ENCODE data around the gene TGFBR3. TPM values are rescaled to one million over a fixed set of nuclear protein-coding genes. Genes with fewer than 3 reads are reported as not detected.
"Not testable (repeated sequence)": the region's sequence is repeated elsewhere in the genome, so short reads cannot be mapped to it uniquely, and the experiment has no call there.

The TGFBR3 gene
- total RNA-seq, 2 experiments from 2014 or later = 3.7 to 4.0 TPM

DNA sequence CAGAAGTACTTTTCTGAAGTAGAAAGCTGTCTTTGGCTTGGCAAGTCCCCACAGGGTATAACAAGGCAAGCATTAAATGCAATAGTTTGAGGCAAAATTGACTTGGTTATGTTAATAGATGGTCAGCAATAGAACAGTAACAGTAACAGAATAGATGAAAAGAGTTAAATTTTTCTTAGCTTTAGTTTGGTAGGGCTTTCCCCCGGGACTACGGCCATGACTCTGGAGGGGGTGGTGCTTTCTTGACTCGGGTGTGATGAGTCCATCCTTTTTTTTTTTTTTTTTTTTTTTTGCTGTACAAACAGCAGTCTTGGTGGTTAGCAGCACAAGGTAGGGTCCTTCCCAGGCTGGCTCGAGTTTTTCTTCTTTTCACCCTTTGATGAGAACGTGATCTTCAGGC is 219.3 kb downstream of the TGFBR3 start:
- H3K27me3 Mint-ChIP-seq (ENCODE audit: low read depth); DNase-seq; H3K27ac Mint-ChIP-seq; ATAC-seq; POLR2A ChIA-PET; H3K36me3 Mint-ChIP-seq (ENCODE audit: low read depth); H3K4me1 Mint-ChIP-seq (ENCODE audit: low read depth); CTCF ChIA-PET; H3K9me3 Mint-ChIP-seq (ENCODE audit: insufficient read depth); H3K4me3 Mint-ChIP-seq: not testable (repeated sequence)

DNA sequence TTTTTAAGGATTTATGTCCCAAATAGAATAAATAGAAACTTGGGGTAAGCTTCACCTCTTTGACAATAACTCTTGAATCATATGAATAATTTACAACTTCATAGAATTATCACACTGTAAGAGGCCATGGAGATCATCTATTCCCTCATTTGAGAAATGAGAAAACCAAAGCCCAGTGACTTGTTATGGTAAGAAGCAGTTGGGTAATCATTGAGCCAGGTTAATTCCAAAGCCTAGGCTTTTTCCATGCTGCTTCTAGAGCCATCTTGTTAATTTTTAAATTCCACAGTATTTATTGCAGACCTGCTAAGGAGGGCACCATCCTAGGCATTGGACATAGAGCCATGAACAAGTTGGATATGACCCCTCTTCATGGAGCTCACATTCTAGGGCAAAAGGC is 224.8 kb downstream of the TGFBR3 start:
- Mint-ChIP-seq H3K27ac (no peak overlapping the region), H3K27me3 (ENCODE audit: low read depth) (no peaks in the 10 kb centered on the region), H3K36me3 (ENCODE audit: low read depth) (peaks cover 2% of the 10 kb centered on the region), H3K9me3 (ENCODE audit: insufficient read depth) (no peaks in the 10 kb centered on the region), H3K4me1 (ENCODE audit: low read depth) (no peaks in the 10 kb centered on the region), H3K4me3 (no peak overlapping the region)
- DNase-seq = no peak
- CTCF ChIA-PET = no interaction called here
- ATAC-seq = no peak
- POLR2A ChIA-PET = no interaction called here

DNA sequence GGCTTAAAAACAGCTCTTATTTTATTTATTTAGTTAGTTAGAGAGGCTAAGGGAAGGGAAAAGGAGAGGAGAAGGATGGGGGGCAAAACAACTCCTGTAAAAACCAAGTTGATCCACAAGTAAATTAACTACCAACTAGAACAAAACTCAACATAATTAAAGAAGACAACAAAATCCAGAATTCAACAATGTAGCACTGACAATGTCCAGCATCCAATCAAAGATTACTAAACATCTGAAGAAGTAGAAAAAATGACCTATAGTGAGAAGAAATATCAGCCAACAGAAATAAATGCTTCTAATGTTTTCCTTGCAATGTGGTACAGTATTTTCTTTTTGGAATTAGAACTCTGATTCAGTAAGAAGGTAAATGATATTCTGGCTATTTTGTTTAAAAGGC is 225.2 kb downstream of the TGFBR3 start:
- POLR2A ChIA-PET = no interaction called here
- H3K27me3 Mint-ChIP-seq (ENCODE audit: low read depth) = no peaks in the 10 kb centered on the region
- ATAC-seq = no peak

DNA sequence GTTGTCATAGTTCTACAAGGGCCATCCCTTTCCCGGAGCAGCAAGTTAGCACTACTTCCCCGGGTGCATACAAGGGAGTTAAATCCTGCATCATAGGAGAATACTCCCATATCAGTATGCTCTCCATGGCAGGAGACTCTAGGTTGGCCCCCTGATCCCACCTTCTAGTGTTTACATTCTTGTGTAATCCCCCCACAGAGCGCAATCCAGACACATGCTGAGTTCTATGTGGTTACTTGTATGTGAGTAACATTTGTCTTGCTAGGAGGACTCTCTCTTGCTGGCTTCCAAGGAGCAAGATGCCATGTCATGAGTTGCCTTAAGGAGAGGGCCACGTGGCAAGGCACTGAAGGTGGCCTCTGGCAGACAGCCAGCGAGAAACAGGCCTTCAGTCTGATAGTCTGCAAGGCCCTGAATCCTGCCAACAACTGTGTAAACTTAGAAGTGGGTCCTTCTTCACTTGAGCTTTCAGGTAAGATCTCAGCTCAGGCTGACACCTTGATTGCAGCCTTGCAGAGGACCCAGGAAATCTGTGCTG is 230.0 kb downstream of the TGFBR3 start:
- H3K4me1 Mint-ChIP-seq (ENCODE audit: low read depth) = no peaks in the 10 kb centered on the region
- DNase-seq (no peak), ATAC-seq (no peak)
- no peak overlapping the region for H3K4me3 Mint-ChIP-seq
- H3K27ac Mint-ChIP-seq = no peak overlapping the region
- peaks cover 2% of the 10 kb centered on the region for H3K36me3 Mint-ChIP-seq (ENCODE audit: low read depth)
- ChIA-PET CTCF (no interaction called here), POLR2A (no interaction called here)
- H3K9me3 Mint-ChIP-seq (ENCODE audit: insufficient read depth) = no peaks in the 10 kb centered on the region
- H3K27me3 Mint-ChIP-seq (ENCODE audit: low read depth) = peaks cover 3% of the 10 kb centered on the region

More for the DNA sequence above, 225.2 kb downstream of the TGFBR3 start:
- Mint-ChIP-seq H3K4me1 (ENCODE audit: low read depth) (no peaks in the 10 kb centered on the region), H3K4me3 (no peak overlapping the region), H3K36me3 (ENCODE audit: low read depth) (peaks cover 2% of the 10 kb centered on the region), H3K9me3 (ENCODE audit: insufficient read depth) (no peaks in the 10 kb centered on the region), H3K27ac (no peak overlapping the region)
- CTCF ChIA-PET = no interaction called here
- DNase-seq = no peak

DNA sequence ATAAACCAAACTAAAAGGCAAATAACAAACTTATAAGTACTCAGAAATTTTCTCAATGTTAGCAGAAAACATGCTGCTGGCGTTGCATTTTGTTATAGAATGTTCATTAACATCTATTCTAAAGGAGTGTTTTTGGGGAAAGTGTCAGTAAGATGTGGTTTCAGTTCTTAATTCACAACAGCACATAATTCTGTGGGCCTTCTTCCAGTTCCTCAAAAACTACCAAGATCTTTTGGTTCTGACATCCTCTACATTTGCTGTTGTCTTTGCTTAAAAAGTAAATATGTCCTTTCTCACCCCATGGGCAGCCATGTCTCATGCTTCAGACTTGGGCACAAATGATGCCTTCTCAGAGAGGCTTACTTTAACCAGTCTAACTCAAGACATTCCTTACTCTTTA is 232.8 kb downstream of the TGFBR3 start:
- CTCF ChIA-PET = no interaction called here
- Mint-ChIP-seq H3K4me3 (no peak overlapping the region), H3K4me1 (ENCODE audit: low read depth) (no peaks in the 10 kb centered on the region), H3K27me3 (ENCODE audit: low read depth) (peaks cover 3% of the 10 kb centered on the region), H3K9me3 (ENCODE audit: insufficient read depth) (no peaks in the 10 kb centered on the region), H3K27ac (no peak overlapping the region), H3K36me3 (ENCODE audit: low read depth) (no peaks in the 10 kb centered on the region)
- ATAC-seq = no peak
- no peak for DNase-seq
- POLR2A ChIA-PET = no interaction called here

DNA sequence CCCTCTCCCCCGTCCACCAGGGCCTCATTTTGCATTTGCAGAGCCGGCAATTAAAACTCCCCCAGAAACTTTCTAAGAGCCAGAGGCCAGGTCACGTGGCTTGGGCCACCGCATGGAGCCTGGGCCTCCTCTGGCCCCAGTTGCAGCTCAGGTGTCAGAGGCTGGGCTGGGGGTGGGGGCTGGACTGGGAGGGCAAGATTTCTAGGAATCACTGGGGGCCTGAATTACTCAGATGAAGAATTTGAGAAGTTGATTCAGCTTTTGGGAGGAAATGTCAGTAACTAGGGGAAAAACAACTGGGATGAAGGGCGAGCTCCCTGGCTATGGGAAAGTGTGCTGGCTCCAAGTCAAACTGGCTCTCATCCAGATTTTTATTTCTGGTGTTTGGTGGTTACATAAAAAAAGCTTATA is 234.3 kb downstream of the TGFBR3 start:
- ATAC-seq (no peak), DNase-seq (no peak)
- Mint-ChIP-seq H3K36me3 (ENCODE audit: low read depth) (no peaks in the 10 kb centered on the region), H3K4me3 (no peak overlapping the region), H3K27me3 (ENCODE audit: low read depth) (peaks cover 3% of the 10 kb centered on the region), H3K27ac (no peak overlapping the region), H3K4me1 (ENCODE audit: low read depth) (peaks cover 9% of the 10 kb centered on the region), H3K9me3 (ENCODE audit: insufficient read depth) (no peaks in the 10 kb centered on the region)
- CTCF ChIA-PET = no interaction called here
- POLR2A ChIA-PET = no interaction called here

DNA sequence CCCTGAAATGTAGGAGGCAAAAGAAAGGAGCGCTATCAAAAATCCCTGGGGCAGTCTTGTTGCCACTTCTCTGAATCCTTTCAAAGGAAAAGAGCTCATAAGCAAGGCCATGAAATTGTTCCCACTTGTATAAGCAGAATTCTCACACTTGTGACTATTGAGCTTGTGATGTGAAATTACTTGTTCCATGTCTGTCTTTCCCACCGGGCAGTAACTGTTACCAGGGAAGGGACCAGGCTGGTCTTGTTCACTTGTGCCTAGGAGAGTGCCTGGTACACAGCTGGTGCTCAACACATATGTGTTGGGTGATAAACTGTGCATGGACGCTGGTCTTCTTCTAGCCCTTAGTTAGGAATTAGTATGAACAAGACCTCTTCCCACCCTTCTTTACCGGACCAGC is 234.7 kb downstream of the TGFBR3 start:
- ChIA-PET POLR2A (no interaction called here), CTCF (interaction anchor here (1.2 kb wide), 1 partner anchor 33 kb away, joined by 3 read pairs; no protein-coding TSS in a partner anchor)
- ATAC-seq = no peak
- Mint-ChIP-seq H3K4me3 (no peak overlapping the region), H3K4me1 (ENCODE audit: low read depth) (peaks cover 9% of the 10 kb centered on the region), H3K27me3 (ENCODE audit: low read depth) (peaks cover 3% of the 10 kb centered on the region), H3K9me3 (ENCODE audit: insufficient read depth) (no peaks in the 10 kb centered on the region), H3K27ac (no peak overlapping the region), H3K36me3 (ENCODE audit: low read depth) (no peaks in the 10 kb centered on the region)
- DNase-seq = no peak

DNA sequence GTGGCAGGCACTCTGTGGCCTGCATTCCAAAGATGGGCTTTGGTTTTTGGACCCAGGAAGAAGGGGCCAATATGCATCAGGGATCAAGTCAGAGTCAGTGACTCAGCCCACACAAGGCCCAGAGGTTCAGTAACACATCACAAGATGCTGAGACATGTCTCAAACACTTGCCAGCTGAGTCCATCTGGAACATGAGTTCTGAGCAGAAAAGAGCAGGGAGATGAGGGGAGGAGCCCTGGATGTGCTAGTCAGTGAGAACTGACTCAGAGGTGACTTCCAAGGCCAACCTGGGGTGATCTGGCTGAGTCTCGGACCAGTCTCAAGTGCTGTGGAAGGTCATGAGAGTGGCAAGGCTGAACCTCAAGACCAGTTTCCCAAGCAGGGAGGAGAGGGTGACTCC is 235.2 kb downstream of the TGFBR3 start:
- H3K27me3 Mint-ChIP-seq (ENCODE audit: low read depth) = peaks cover 3% of the 10 kb centered on the region
- POLR2A ChIA-PET = no interaction called here
- no peak overlapping the region for H3K27ac Mint-ChIP-seq
- CTCF ChIA-PET = interaction anchor here (1.0 to 1.2 kb wide), 2 partner anchors 11 to 34 kb away, joined by 3 read pairs; no protein-coding TSS in a partner anchor
- no peaks in the 10 kb centered on the region for H3K9me3 Mint-ChIP-seq (ENCODE audit: insufficient read depth)
- DNase-seq (no peak), ATAC-seq (no peak)
- no peak overlapping the region for H3K4me3 Mint-ChIP-seq
- H3K4me1 Mint-ChIP-seq (ENCODE audit: low read depth) = peaks cover 9% of the 10 kb centered on the region
- no peaks in the 10 kb centered on the region for H3K36me3 Mint-ChIP-seq (ENCODE audit: low read depth)

DNA sequence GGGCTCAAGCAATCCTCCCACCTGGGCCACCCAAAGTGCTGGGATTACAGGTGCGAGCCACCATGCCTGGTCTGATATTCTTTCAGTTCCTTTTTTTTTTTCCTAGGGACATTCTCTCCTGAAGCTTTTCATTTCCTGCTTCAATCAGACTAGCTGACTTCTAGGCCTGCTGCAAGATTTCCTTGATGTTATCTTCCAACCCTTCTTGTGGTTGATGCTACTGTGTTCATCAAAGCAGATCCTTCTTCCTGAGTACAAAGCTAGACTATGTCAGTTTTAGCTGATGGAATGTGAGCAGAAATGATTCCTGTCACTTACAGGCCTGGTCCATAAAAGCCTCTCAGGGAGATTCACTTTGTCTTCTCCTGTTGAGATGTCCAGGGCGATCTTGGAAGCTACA is 238.9 kb downstream of the TGFBR3 start:
- Mint-ChIP-seq H3K27ac (no peak overlapping the region), H3K9me3 (ENCODE audit: insufficient read depth) (no peaks in the 10 kb centered on the region), H3K27me3 (ENCODE audit: low read depth) (peaks cover 9% of the 10 kb centered on the region), H3K4me3 (no peak overlapping the region), H3K4me1 (ENCODE audit: low read depth) (peaks cover 9% of the 10 kb centered on the region), H3K36me3 (ENCODE audit: low read depth) (no peaks in the 10 kb centered on the region)
- ChIA-PET CTCF (no interaction called here), POLR2A (no interaction called here)
- no peak for DNase-seq
- no peak for ATAC-seq

DNA sequence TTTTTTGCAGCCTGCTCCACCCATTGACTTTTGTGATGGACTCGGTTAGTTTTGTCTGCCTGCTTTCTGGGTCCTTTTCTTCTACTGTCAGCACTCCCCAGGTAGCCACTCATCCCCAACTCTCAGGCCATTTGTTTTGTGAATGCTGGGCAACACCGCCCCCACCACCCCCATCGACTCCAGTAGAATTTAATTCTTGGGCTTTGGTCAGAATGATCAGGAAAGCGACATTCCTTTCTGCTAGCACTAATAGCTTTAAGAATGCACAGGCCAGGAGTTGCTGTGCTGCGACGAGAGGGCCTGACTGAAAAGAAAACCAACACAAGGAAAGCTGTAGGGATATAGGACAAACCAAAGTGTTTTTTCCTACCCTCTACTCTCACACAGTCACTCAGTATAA is 240.9 kb downstream of the TGFBR3 start:
- ATAC-seq = no peak
- Mint-ChIP-seq H3K27me3 (ENCODE audit: low read depth) (peaks cover 11% of the 10 kb centered on the region), H3K9me3 (ENCODE audit: insufficient read depth) (peaks cover 9% of the 10 kb centered on the region), H3K4me1 (ENCODE audit: low read depth) (peaks cover 9% of the 10 kb centered on the region), H3K27ac (no peak overlapping the region), H3K36me3 (ENCODE audit: low read depth) (no peaks in the 10 kb centered on the region), H3K4me3 (no peak overlapping the region)
- no peak for DNase-seq
- ChIA-PET POLR2A (no interaction called here), CTCF (no interaction called here)

DNA sequence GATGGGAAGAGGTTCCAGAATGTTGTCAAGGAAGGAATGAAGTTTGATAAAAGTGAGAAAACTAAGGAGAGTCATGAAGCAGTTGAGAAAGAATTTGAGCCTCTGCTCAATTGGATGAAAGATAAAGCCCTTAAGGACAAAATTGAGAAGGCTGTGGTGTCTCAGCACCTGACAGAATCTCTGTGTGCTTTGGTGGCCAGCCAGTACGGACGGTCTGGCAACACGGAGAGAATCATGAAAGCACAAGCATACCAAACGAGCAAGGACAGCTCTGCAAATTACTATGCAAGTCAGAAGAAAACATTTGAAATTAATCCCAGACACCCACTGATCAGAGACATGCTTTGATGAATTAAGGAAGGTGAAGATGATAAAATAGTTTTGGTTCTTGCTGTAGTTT is 242.5 kb downstream of the TGFBR3 start:
- Mint-ChIP-seq H3K27ac (no peak overlapping the region), H3K4me3 (no peak overlapping the region), H3K36me3 (ENCODE audit: low read depth) (peaks cover 3% of the 10 kb centered on the region), H3K27me3 (ENCODE audit: low read depth) (peaks cover 11% of the 10 kb centered on the region), H3K9me3 (ENCODE audit: insufficient read depth) (peaks cover 9% of the 10 kb centered on the region), H3K4me1 (ENCODE audit: low read depth) (peaks cover 9% of the 10 kb centered on the region)
- ChIA-PET CTCF (no interaction called here), POLR2A (no interaction called here)
- DNase-seq (no peak), ATAC-seq (no peak)

DNA sequence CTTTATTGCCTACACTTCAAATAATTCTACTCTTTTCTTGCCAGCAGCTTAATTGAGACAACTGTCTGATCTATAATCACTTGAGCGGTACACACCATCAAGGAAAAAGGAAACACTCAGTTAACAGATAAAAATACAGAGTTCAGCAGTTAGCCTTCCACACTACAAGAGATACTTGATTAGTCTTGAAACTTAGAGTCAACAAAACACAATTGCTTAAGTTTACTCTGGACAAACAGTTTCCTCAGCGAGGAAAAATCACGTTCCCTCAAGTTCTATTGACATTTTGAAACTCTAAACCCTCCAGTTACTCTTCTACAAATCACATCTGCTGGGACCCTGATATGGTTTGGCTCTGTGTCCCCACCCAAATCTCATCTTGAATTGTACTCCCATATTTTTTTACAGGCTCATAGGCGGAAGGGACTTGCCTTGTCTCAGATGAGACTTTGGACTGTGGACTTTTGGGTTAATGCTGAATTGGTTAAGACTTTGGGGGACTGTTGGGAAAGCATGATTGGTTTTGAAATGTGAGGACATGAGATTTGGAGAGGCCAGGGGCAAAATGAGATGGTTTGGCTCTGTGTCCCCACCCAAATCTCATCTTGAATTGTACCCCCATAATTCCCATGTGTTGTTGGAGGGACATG is 244.9 kb downstream of the TGFBR3 start:
- ChIA-PET POLR2A (no interaction called here), CTCF (no interaction called here)
- H3K9me3 Mint-ChIP-seq (ENCODE audit: insufficient read depth) = peaks cover 9% of the 10 kb centered on the region
- DNase-seq (no peak), ATAC-seq (no peak)
- no peak overlapping the region for H3K27ac Mint-ChIP-seq
- no peaks in the 10 kb centered on the region for H3K4me1 Mint-ChIP-seq (ENCODE audit: low read depth)
- H3K4me3 Mint-ChIP-seq = no peak overlapping the region
- H3K27me3 Mint-ChIP-seq (ENCODE audit: low read depth) = peaks cover 11% of the 10 kb centered on the region
- peaks cover 3% of the 10 kb centered on the region for H3K36me3 Mint-ChIP-seq (ENCODE audit: low read depth)

DNA sequence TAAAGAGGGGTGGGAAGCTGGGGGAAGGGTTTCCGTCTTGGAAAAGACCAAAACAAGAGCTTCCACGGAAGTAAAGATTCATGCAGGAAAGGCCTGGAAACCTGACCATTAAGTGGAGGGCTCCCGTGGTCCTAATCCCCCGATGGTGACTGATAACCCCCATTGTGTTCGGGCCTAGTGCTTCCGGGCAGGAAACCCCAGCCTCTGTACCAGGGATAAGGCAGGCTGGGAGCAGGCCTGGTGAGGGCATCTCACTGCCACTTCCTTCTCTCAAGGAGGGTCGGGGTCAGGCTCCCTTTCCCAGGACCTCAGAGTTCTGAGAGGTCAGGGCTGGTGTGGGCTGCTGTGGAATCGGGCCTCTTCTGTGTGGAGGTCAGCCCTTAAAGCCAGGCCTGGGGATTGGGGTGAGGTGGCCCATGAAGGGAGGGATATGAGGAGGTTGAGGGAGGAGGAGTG is 248.4 kb downstream of the TGFBR3 start:
- Mint-ChIP-seq H3K4me1 (ENCODE audit: low read depth) (peaks cover 3% of the 10 kb centered on the region), H3K4me3 (no peak overlapping the region), H3K36me3 (ENCODE audit: low read depth) (peaks cover 3% of the 10 kb centered on the region), H3K9me3 (ENCODE audit: insufficient read depth) (peaks cover 9% of the 10 kb centered on the region), H3K27me3 (ENCODE audit: low read depth) (peaks cover 5% of the 10 kb centered on the region), H3K27ac (no peak overlapping the region)
- ATAC-seq (no peak), DNase-seq (no peak)
- CTCF ChIA-PET = no interaction called here
- POLR2A ChIA-PET = no interaction called here
